Kidney epithelial cell (primary cell): ENCODE data around the gene SMARCA4. TPM values are rescaled to one million over a fixed set of nuclear protein-coding genes. Genes with fewer than 3 reads are reported as not detected.

Experiments
- DNase-seq: peaks from one replicate; pipeline ENCODE4 v3.0.0-alpha.2; 2010; ENCODE audit warnings: low read depth
- H3K27me3 ChIP-seq: 2 replicates; pipeline ENCODE4 v1.6.0; 2011; ENCODE audit warnings: low read length; ENCODE audit not compliant: control insufficient read depth, insufficient read depth
- H3K36me3 ChIP-seq: 2 replicates; pipeline ENCODE4 v1.5.1; 2011; ENCODE audit warnings: low read length; ENCODE audit not compliant: control insufficient read depth, insufficient read depth
- H3K4me3 ChIP-seq: 2 replicates; pipeline ENCODE4 v1.5.1; 2011; ENCODE audit warnings: low read depth, mild to moderate bottlenecking, control low read depth, low read length
- CTCF ChIP-seq: IDR thresholded peaks from 2 replicates; pipeline ENCODE4 v1.5.1; 2011; ENCODE audit warnings: mild to moderate bottlenecking, moderate library complexity, low read length, control low read depth, inconsistent platforms; ENCODE audit not compliant: insufficient read depth, poor library complexity, severe bottlenecking
- total RNA-seq: library from RNA; depleted of rRNA; stranded (reverse); fragments of >200 nt; gene quantifications from 2 replicates; pipeline ENCODE4 v1.2.3, GENCODE V29; 2015

Gene SMARCA4
- total RNA-seq, 1 donor from 2014 or later: 124 TPM

DNA sequence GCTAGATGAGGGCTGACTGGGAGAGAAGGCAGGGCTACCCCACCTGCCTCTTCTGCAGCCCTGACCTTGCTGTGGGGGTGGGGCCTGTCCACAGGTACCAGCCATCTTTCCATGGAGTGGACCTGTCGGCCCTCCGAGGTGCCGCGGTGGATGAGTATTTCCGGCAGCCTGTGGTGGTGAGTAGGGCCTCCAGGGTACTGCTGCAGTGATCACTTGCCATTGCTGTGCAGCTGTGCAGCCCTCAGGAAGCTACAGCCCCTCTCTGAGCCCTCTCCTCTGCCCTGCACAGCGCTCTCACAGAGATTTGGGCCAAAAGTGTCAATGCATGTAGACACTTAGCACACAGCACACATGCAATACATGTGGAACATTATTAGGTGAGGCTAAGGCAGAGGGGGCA lies 44.2 kb upstream of the SMARCA4 start:
- Histone ChIP-seq H3K27me3 (no peaks in the 10 kb centered on the region), H3K4me3 (no peak overlapping the region), H3K36me3 (peaks cover 4% of the 10 kb centered on the region)
- no peak for DNase-seq
- no peak for TF ChIP-seq CTCF

GRCh38 chr19:10918359-10918758 lies 42.5 kb upstream of the SMARCA4 start:
- no peaks in the 10 kb centered on the region for H3K27me3 ChIP-seq
- no peak for TF ChIP-seq CTCF
- no peak for DNase-seq
- H3K4me3 ChIP-seq: no peak overlapping the region
- peaks cover 3% of the 10 kb centered on the region for H3K36me3 ChIP-seq

GRCh38 chr19:10919352-10920287 lies 41.2 kb upstream of the SMARCA4 start:
- no peak for DNase-seq
- Histone ChIP-seq H3K27me3 (no peaks in the 10 kb centered on the region), H3K4me3 (no peak overlapping the region), H3K36me3 (peaks cover 1% of the 10 kb centered on the region)
- TF ChIP-seq CTCF: no peak

DNA sequence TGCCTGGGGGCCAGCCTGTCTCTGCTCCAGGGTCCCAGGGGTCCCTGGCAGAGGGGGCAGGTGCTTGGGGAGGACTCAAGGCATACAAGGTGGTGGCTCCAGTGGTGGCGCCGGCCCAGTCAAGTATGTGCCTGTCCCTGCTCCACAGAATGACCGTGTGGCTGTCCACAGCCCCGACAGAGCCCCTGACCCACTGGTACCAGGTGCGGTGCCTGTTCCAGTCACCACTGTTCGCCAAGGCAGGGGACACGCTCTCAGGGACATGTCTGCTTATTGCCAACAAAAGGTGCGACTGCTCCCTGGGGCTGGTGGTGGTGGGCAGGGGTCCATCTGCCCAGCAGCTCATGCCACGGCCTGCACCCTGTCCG lies 40.6 kb upstream of the SMARCA4 start:
- DNase-seq: no peak
- no peak overlapping the region for H3K4me3 ChIP-seq
- H3K27me3 ChIP-seq: no peaks in the 10 kb centered on the region
- H3K36me3 ChIP-seq: peaks cover 1% of the 10 kb centered on the region
- TF ChIP-seq CTCF: no peak

DNA sequence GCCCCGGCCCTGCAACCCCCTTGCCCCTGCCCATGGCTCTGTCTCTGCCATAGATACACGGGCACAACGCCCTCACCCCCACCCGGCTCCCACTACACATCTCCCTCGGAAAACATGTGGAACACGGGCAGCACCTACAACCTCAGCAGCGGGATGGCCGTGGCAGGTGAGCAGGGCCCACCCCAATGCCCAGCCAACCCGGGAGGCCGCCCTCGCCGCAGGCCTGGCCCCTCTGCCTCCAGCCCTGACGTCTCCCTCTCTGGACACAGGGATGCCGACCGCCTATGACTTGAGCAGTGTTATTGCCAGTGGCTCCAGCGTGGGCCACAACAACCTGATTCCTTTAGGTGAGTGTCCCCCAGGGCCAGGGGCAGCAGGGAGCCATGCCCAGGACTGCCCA lies 40.0 kb upstream of the SMARCA4 start:
- TF ChIP-seq CTCF: no peak
- H3K4me3 ChIP-seq: no peak overlapping the region
- peaks cover 3% of the 10 kb centered on the region for H3K36me3 ChIP-seq

More for the DNA sequence above, 40.0 kb upstream of the SMARCA4 start:
- DNase-seq: no peak
- H3K27me3 ChIP-seq: no peaks in the 10 kb centered on the region
